NCI-H1105 (cell line): ENCODE measurements around the gene PCAT6.
A peak's percentile ranks its signal among the peaks of the same experiment; 100 is the strongest.

Source experiments
- DNase-seq: peaks from one replicate; lab custom pipeline; 2025; lab: John Stamatoyannopoulos, UW

Gene PCAT6

GRCh38 chr1:202848191-202848542, 37.4 kb downstream of the PCAT6 start:
- DNase-seq: no peak

GRCh38 chr1:202850593-202851362, 40.0 kb downstream of the PCAT6 start:
- DNase-seq: no peak

GRCh38 chr1:202852163-202852904, 41.6 kb downstream of the PCAT6 start:
- DNase-seq: no peak

- no peak for DNase-seq
These were observed 44.0 kb downstream of the PCAT6 start for GRCh38 chr1:202854787-202855186.

- no peak for DNase-seq
These were observed 45.3 kb downstream of the PCAT6 start for GRCh38 chr1:202856014-202856413.

GRCh38 chr1:202857136-202857610, 46.4 kb downstream of the PCAT6 start:
- DNase-seq: no peak

GRCh38 chr1:202858331-202858730, 47.6 kb downstream of the PCAT6 start:
- no peak for DNase-seq

- DNase-seq: no peak
These were observed 48.1 kb downstream of the PCAT6 start for GRCh38 chr1:202858789-202859414.

GRCh38 chr1:202860744-202861419, 50.1 kb downstream of the PCAT6 start:
- DNase-seq: peak; percentile 74
